Fibroblast of mammary gland (primary cell): ENCODE data around the gene NKX2-1.

ENCODE experiments used
- DNase-seq: peaks from one replicate; pipeline ENCODE4 v3.0.0-alpha.2; 2010; ENCODE audit warnings: low read depth
- H3K4me3 ChIP-seq: 2 replicates; pipeline ENCODE4 v1.5.1; 2011; ENCODE audit warnings: low read depth, mild to moderate bottlenecking, low read length, moderate library complexity; ENCODE audit not compliant: control insufficient read depth
- TF ChIP-seq, protein P1 (sequence below): conservative IDR thresholded peaks from 2 replicates; pipeline ENCODE4 v1.5.1; 2011; ENCODE audit warnings: low read depth, low read length, inconsistent platforms; ENCODE audit not compliant: control insufficient read depth, insufficient read depth

NKX2-1 gene

DNA sequence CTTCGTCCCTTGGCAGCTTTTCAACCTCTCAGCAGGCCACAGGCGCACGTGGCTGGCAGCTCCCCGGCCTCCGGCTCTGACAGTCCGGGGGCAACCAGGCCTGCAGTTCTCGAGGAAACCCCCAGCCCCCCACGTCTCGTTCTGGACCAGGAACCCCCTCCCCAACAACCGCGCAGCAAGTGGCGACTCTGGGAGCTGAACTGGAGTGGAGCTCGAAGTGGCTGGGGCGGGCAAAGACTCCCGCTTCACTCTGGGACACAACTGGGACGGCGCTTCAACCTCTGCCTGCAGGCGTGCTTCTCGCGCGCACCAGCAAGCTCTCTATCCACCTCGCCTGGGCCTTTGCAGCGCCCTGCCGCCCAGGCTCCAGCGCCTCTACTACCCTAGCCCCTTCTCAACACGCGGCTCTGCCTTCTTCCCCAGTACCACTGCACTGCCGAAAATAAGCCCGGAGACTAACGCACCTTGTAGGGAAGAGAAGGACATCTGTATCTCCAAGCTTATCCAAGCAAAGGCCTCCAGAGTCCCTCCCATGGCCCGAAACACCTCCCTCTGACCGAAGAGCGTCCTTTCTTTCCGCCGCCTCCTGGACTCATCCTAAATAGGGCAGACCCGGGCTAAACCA, 2.4 kb upstream of the NKX2-1 start:
- H3K4me3 ChIP-seq: no peak overlapping the region
- TF ChIP-seq, protein P1, sequence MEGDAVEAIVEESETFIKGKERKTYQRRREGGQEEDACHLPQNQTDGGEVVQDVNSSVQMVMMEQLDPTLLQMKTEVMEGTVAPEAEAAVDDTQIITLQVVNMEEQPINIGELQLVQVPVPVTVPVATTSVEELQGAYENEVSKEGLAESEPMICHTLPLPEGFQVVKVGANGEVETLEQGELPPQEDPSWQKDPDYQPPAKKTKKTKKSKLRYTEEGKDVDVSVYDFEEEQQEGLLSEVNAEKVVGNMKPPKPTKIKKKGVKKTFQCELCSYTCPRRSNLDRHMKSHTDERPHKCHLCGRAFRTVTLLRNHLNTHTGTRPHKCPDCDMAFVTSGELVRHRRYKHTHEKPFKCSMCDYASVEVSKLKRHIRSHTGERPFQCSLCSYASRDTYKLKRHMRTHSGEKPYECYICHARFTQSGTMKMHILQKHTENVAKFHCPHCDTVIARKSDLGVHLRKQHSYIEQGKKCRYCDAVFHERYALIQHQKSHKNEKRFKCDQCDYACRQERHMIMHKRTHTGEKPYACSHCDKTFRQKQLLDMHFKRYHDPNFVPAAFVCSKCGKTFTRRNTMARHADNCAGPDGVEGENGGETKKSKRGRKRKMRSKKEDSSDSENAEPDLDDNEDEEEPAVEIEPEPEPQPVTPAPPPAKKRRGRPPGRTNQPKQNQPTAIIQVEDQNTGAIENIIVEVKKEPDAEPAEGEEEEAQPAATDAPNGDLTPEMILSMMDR: no peak

DNA sequence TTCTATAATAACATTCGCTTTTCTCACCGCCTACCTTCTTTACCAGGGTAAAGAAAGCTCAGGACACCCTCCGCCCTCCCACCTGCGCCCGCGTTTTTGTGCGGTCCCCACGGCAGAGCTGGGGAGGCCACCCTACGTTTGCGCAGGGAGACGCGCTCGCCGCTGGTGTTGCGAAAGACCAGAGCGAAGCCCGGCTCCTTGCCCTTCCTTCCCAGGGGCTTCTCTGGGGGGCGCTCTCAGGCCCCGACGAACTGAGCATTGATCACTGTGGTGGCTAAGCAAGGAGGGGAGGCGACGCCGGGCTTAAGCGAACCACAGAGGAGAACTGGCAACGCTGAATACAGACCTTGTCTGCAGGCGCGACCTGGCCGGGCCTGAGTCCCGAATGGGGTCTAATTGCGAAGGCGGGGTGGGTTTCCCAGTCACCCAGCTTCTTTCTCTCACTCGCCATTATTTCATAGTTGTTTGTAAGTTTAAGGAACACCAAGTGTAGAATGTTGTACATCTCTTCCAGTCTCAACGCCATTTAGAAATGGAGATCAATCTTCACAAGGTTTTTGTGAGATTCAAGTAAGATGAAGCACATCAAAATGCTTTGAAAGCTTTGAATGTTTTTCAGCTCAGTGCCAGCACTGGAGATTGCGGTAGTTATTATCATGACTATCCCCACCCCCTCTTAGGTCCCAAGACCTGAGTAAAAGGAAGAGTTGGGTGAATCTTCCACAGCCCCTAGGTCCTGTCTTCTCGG, 1.7 kb upstream of the NKX2-1 start:
- no peak overlapping the region for H3K4me3 ChIP-seq
- TF ChIP-seq, protein P1: no peak
- no peak for DNase-seq

More for the DNA sequence above, 2.4 kb upstream of the NKX2-1 start:
- DNase-seq: no peak

DNA sequence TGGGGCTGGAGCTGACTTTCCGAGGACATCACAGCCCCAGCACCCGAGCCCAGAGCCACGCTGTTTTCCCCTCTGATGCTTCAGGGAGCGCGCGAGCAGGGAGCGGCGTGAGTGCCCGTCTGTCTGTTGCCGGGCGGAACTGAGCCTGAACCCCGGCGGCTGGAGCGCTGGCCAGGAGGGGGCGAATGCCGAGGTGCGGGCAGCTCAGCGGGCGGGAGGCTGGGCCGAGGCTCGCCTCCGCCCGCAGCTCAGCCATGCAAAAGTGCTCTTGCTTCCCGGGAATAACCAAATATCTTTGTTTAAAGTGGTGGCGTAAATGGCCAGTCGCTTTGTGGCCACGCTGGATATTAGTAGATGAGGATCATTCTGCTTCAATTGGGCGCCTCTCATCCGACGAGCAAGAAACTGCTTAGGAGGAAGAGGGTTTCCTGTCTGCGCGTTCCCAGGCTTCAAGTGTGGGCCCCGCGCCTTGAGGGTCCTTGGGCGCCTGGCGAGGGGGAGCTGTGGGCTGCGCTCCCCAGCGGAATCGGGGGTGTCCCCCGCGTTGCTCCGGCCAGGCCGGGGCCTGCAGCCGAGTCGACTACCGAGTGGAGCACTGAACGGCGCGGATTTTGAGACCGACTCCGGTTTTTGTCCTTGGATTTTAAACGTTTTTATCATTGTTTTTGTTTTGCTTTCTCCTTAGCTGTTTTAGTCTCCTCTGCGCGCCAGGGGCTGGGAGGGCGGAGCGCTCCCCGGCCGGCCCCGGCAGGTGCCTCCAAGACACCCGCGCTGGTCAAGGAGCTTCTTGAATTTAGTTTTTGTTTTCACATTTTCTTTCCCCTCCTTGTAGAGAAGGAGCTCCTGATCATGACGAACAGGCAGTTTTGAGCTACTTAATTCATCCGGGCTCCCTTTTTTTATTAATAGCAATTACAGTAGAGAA, 831 bp upstream of the NKX2-1 start:
- TF ChIP-seq, protein P1: no peak
- peak; percentile 20 for DNase-seq

DNA sequence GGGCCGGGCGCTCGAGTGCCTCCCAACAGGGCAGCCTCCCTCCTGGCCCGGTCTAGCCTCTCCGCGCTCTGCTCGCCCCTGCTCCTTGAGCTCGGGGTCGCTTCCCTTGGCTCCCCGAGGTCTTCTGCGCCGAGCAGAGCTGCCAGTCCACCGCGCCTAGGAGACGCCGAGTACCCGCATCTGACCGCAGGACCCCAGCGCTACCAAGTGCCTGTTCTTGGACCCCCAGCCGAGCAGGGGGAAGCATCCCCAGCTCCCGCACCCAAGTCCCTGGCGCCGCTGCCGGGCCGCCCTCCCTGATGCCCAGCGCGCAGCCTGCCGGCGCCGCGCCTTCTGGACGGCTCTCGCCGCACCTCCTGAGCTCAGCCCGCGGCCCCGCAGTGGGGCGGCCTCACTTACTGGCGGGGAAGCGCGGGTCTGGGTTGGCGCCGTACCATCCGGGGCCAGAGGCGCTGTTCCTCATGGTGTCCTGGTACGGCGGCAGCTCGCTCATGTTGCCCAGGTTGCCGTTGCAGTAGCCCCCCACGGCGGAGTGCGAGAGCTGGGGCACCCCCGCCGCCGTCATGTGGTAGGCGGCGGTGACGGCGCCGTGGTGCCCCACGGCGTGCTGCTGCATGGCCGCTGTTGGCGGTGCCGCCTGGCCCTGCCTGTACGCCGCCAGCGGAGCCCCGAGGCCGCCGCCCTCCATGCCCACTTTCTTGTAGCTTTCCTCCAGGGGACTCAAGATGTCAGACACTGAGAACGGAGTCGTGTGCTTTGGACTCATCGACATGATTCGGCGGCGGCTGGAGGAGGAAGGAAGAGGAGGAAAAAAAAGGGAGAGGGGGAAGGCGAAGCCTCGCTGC, 1.2 kb downstream of the NKX2-1 start:
- no peak overlapping the region for H3K4me3 ChIP-seq
- TF ChIP-seq, protein P1: no peak
- DNase-seq: no peak

More for the DNA sequence above, 831 bp upstream of the NKX2-1 start:
- no peak overlapping the region for H3K4me3 ChIP-seq

DNA sequence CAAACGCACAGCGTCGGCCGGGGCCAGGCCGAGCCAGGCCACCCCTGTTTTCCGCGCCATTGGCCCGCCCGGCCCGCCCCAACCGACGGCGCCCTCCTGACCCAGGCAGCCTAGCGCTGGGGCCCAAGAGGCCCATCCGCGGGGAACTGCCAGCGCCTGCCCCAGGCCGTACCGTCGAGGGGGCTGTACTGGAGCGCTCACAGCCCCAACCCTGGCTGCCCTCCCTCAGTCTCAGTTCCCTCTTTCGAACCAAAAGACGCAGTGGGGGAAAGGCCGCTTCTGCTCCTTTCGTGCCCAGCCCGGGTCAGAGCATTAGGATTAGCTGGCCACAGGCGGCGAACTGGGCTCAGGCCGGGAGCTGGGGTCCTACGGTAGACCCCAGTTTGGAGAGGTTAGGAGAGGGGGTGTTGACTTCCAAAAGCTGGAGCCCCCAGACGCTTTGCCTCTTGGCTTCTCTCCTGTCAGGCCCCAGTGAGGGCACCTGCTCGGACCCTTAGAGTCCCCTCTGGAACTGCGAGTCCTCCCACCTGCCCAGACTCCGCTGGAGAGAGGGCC, 1.9 kb downstream of the NKX2-1 start:
- DNase-seq: no peak
- TF ChIP-seq, protein P1: no peak

More for the DNA sequence above, 1.9 kb downstream of the NKX2-1 start:
- H3K4me3 ChIP-seq: no peak overlapping the region
